Measurements from ENCODE around the gene CNNM3.

Gene CNNM3

DNA sequence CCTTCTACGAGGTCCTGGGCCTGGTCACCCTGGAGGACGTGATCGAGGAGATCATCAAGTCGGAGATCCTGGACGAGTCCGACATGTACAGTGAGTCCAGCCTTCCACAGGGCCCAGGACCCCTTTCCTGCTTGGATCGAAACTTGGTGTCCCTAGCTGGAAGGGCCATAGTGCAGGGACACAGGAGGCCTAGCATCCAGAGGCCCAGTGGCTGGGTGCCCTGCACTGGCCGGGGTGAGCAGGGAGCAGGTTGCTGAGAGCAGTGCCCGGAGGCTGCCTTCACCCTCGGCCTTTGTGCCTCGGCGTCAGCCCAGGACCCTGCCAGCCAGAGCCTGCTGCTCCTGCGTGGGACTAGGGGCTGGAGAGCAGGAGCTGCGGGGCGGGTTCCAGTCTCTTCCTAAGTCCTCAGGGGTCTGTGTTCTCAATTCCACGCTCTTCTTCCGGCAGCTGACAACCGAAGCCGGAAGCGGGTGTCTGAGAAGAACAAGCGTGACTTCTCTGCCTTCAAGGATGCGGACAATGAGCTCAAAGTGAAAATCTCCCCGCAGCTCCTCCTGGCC is 18.9 kb upstream of the CNNM3 start:
- no peaks in the 10 kb centered on the region; the same call in 1 of the 2 replicates for H3K36me3 ChIP-seq (ENCODE audit: control insufficient read depth, insufficient read depth, low read length)
- H3K4me3 ChIP-seq (replicated peaks; ENCODE audit: low read depth, low read length), result no peak overlapping the region
- TF ChIP-seq, protein P1, sequence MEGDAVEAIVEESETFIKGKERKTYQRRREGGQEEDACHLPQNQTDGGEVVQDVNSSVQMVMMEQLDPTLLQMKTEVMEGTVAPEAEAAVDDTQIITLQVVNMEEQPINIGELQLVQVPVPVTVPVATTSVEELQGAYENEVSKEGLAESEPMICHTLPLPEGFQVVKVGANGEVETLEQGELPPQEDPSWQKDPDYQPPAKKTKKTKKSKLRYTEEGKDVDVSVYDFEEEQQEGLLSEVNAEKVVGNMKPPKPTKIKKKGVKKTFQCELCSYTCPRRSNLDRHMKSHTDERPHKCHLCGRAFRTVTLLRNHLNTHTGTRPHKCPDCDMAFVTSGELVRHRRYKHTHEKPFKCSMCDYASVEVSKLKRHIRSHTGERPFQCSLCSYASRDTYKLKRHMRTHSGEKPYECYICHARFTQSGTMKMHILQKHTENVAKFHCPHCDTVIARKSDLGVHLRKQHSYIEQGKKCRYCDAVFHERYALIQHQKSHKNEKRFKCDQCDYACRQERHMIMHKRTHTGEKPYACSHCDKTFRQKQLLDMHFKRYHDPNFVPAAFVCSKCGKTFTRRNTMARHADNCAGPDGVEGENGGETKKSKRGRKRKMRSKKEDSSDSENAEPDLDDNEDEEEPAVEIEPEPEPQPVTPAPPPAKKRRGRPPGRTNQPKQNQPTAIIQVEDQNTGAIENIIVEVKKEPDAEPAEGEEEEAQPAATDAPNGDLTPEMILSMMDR (IDR thresholded peaks at IDR 0.05; ENCODE audit: insufficient read depth, low read length, poor library complexity, severe bottlenecking), result no peak
- no peak for DNase-seq (ENCODE audit: extremely low read depth, insufficient read length)
- no peaks in the 10 kb centered on the region for H3K27me3 ChIP-seq (replicated peaks; ENCODE audit: control insufficient read depth, insufficient read depth, low read length)

DNA sequence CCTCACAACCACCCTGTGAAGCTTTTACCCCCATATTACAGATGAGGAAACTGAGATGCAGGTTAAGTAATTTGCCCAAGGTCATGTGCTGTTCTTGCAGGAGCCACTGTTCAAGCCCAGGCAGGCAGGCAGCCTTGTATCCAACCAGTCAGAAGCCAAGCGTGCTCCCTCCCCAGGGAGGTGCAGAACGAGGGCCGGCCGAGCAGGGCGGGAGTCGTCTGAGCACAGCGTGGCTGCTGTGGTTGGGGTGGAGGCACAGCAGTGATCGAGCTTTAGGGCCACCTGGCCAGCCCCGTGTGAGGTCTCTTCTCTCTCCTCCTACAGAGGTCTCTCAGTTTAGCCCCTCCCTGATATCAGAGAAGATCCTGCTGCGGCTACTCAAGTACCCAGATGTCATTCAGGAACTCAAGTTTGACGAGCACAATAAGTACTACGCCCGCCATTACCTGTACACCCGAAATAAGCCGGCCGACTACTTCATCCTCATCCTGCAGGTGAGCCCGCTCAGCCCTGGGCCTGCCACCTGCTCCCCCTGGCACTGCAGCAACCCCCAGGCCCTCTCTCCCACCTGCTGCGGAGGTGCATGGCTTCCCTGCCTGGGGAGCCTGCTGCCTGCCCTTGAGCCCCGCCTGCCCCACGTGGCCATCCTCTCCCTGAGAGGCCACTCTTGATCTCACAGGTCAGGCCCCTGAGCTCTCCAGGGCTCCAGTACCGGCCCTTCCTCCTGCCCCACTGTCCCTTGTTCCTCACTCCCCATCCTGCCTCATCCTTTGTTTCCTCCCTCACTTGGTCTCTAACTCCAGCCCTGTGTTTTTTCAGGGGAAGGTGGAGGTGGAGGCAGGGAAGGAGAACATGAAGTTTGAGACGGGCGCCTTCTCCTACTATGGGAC is 17.1 kb upstream of the CNNM3 start:
- TF ChIP-seq, protein P1 (IDR thresholded peaks at IDR 0.05; ENCODE audit: insufficient read depth, low read length, poor library complexity, severe bottlenecking), result no peak
- no peaks in the 10 kb centered on the region for H3K27me3 ChIP-seq (replicated peaks; ENCODE audit: control insufficient read depth, insufficient read depth, low read length)
- no peak for DNase-seq (ENCODE audit: extremely low read depth, insufficient read length)
- H3K36me3 ChIP-seq (ENCODE audit: control insufficient read depth, insufficient read depth, low read length), result no peaks in the 10 kb centered on the region; the same call in 1 of the 2 replicates
- H3K4me3 ChIP-seq (replicated peaks; ENCODE audit: low read depth, low read length), result no peak overlapping the region

DNA sequence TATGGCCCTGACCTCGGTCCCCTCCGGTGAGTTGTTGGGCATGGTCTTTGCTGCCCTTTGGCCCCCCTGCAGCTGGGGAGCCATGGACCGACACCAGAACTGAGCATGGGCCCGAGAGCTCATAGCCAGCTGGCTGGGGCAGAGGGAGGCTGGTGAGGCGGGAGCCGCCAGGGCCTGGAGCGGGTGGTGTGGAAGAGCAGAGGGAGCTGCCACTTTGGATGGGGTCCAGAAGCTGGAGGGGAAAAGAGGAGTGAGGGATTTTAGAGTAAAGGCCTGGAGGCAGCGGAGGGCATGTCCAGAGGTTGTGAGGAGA is 16.5 kb upstream of the CNNM3 start:
- TF ChIP-seq, protein P1 (IDR thresholded peaks at IDR 0.05; ENCODE audit: insufficient read depth, low read length, poor library complexity, severe bottlenecking), result no peak
- Histone ChIP-seq H3K4me3 (replicated peaks; ENCODE audit: low read depth, low read length) (no peak overlapping the region), H3K27me3 (replicated peaks; ENCODE audit: control insufficient read depth, insufficient read depth, low read length) (no peaks in the 10 kb centered on the region), H3K36me3 (ENCODE audit: control insufficient read depth, insufficient read depth, low read length) (no peaks in the 10 kb centered on the region; the same call in 1 of the 2 replicates)
- DNase-seq (ENCODE audit: extremely low read depth, insufficient read length), result no peak

DNA sequence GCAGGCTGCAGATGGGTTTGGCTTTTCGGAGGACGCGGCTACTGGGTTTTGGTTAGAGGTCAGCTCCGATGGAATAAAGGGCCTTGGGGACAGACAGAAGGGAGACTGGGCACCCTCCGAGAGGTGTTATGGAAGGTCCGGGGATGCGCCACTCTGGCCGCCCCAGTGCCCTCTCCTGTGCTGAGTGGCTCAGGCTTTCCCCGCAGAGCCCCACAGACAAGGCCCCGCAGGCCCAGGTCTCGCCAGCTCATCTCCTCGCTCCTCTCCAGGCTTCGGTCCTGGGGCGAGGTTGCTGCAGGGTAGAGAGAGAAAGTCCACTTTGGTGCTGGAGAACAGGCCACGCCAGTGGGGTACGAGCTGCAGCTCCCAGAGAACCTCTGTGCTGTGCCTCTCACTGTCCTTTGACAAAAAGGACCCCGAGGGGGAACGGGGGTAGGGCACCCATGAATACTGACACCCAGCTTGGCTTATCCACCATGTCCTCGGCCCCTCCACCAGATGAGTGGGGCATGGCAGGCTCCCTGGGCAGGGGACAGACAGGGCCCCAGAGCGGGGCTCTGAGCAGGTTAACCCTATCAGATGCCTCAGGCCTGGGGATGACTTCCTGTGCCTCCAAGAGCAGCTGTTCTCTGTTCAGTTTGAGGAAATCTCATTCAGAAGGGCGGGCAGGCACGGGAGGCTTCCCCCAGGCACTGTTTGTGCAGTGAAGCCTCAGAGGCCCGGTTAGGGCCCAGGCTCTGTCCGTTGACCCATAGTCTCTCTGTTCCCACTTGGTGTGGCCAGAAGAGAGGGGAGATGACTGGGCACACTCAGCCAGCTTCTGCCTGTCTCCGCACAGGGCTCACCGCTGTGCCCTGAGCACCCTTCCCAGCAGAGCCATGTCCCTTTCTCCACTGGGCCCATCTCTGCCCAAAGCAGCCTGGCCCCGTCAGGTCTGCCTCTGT is 15.7 kb upstream of the CNNM3 start:
- H3K27me3 ChIP-seq (replicated peaks; ENCODE audit: control insufficient read depth, insufficient read depth, low read length), result no peaks in the 10 kb centered on the region
- no peaks in the 10 kb centered on the region; the same call in 1 of the 2 replicates for H3K36me3 ChIP-seq (ENCODE audit: control insufficient read depth, insufficient read depth, low read length)
- TF ChIP-seq, protein P1 (IDR thresholded peaks at IDR 0.05; ENCODE audit: insufficient read depth, low read length, poor library complexity, severe bottlenecking), result no peak
- DNase-seq (ENCODE audit: extremely low read depth, insufficient read length), result no peak
- H3K4me3 ChIP-seq (replicated peaks; ENCODE audit: low read depth, low read length), result no peak overlapping the region

DNA sequence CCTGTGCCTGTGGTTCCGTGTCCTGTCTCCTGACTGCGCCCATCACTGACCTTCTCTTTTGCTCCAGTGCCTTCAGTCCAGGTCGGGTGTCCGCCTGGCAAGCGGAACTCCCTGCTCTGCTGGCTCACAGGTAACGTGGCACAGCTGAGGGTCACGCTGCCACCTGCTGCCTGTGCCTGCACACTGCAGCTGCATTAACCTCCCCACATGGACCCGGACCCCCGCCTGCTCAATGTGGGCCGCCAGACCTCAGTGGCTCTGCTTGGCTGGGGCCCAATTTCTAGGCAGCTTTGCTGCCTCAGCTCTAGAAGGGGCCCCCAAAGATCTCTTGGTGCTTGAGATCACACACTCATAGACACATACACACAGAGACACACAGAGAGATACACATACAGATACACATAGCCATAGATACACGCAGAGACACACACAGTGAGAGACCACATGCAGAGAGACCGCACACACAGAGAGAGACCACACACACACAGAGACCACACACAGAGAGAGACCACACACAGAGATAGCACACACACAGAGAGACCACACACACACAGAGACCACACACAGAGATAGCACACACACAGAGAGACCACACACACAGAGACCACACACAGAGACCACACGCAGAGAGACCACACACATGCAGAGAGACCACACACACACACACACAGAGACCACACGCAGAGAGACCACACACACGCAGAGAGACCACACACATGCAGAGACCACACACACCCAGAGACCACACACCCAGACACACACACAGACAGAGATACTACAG is 14.9 kb upstream of the CNNM3 start:
- DNase-seq (ENCODE audit: extremely low read depth, insufficient read length), result peak; percentile 73
- Histone ChIP-seq H3K27me3 (replicated peaks; ENCODE audit: control insufficient read depth, insufficient read depth, low read length) (no peaks in the 10 kb centered on the region), H3K36me3 (ENCODE audit: control insufficient read depth, insufficient read depth, low read length) (no peaks in the 10 kb centered on the region; the same call in 1 of the 2 replicates), H3K4me3 (replicated peaks; ENCODE audit: low read depth, low read length) (no peak overlapping the region)
- TF ChIP-seq, protein P1 (IDR thresholded peaks at IDR 0.05; ENCODE audit: insufficient read depth, low read length, poor library complexity, severe bottlenecking), result peak; percentile 92

Measured in GM06990 (cell line).